Activated CD4-positive, alpha-beta memory T cell treated with anti-CD3 and anti-CD28 coated beads for 36 hours (primary cell): ENCODE data around the gene MTOR. TPM values are rescaled to one million over a fixed set of nuclear protein-coding genes. Genes with fewer than 3 reads are reported as not detected.
A peak's percentile ranks its signal among the peaks of the same experiment; 100 is the strongest.
"Not testable (repeated sequence)": the region's sequence is repeated elsewhere in the genome, so short reads cannot be mapped to it uniquely, and the experiment has no call there.

Experiments used
- CTCF ChIA-PET: fragments of 350-600 bp; sonication (Branson Sonifier 250); formaldehyde crosslinking; loops from one replicate; lab custom pipeline; 2021; ENCODE audit warnings: antibody characterized with exemption, inconsistent platforms; lab: Charles Lee
- POLR2A ChIA-PET: fragments of 350-600 bp; sonication (Branson Sonifier 250); formaldehyde crosslinking; loops from one replicate; lab custom pipeline; 2021; ENCODE audit warnings: antibody characterized with exemption; lab: Charles Lee
- DNase-seq: peaks from one replicate; pipeline ENCODE4 v3.0.0-alpha.2; 2020
- H3K27ac Mint-ChIP-seq: one replicate; pipeline ENCODE4 v1.8.0; 2021; ENCODE audit warnings: mixed read lengths
- H3K27me3 Mint-ChIP-seq: one replicate; pipeline ENCODE4 v1.8.0; 2021; ENCODE audit warnings: mixed read lengths
- H3K36me3 Mint-ChIP-seq: one replicate; pipeline ENCODE4 v1.8.0; 2021; ENCODE audit warnings: mixed read lengths
- H3K4me1 Mint-ChIP-seq: one replicate; pipeline ENCODE4 v1.8.0; 2021; ENCODE audit warnings: low read depth, mixed read lengths
- H3K4me3 Mint-ChIP-seq: one replicate; pipeline ENCODE4 v1.8.0; 2021; ENCODE audit warnings: mild to moderate bottlenecking, mixed read lengths
- H3K9me3 Mint-ChIP-seq: one replicate; pipeline ENCODE4 v1.8.0; 2021; ENCODE audit warnings: mixed read lengths
- intact Hi-C: fragments of 100-400 bp; cut with micrococcal nuclease; formaldehyde crosslinking; loops from one replicate; pipeline ENCODE4 v1.15.1; 2023
- total RNA-seq, 2 experiments: library from RNA; stranded (reverse); gene quantifications; one replicate each; pipeline ENCODE4 v1.2.3, GENCODE V29; 2021

MTOR gene
- total RNA-seq, 2 experiments from 2014 or later: 35.8 to 39.4 TPM

GRCh38 chr1:11114966-11115365 is 147.4 kb downstream of the MTOR start:
- Mint-ChIP-seq H3K27me3 (no peaks in the 10 kb centered on the region), H3K27ac (no peak overlapping the region), H3K4me1 (no peaks in the 10 kb centered on the region), H3K9me3 (no peaks in the 10 kb centered on the region), H3K36me3 (peaks cover 25% of the 10 kb centered on the region), H3K4me3 (no peak overlapping the region)
- ChIA-PET POLR2A (no interaction called here), CTCF (no interaction called here)
- intact Hi-C loops: no loop called here
- no peak for DNase-seq

GRCh38 chr1:11109047-11109760 is 153.1 kb downstream of the MTOR start:
- CTCF ChIA-PET: interaction anchor here (3.6 kb wide), 1 partner anchor 71 kb away, joined by 11 read pairs; no protein-coding TSS in a partner anchor
- intact Hi-C loops: no loop called here
- DNase-seq: no peak
- Mint-ChIP-seq H3K36me3 (peaks cover 40% of the 10 kb centered on the region), H3K27me3 (no peaks in the 10 kb centered on the region), H3K4me1 (no peaks in the 10 kb centered on the region), H3K4me3 (no peak overlapping the region), H3K27ac (no peak overlapping the region), H3K9me3 (no peaks in the 10 kb centered on the region)
- POLR2A ChIA-PET: interaction anchor here (1.2 kb wide), 1 partner anchor 10 kb away, joined by 5 read pairs; the partner anchor contains the start of gene EXOSC10

DNA sequence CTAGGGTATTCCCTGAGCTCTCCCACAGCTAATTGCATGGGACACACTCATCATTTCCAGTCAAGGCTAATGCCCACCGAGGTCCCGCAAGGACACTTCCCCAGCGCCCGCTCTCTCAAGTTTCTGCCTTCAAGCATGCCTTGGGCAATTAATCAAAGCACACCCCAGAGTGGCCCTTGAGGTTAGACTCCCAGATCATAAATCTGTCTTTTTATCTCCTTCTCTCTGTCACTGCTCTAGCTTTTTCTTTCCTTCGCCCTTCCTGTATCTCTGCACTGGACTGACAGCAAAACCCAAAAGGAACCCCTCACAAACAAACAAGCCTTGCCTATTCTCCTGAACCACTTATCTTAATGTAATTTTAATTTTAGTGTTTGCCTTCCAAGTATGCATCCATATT is 154.8 kb downstream of the MTOR start:
- CTCF ChIA-PET: interaction anchor here (0.9 to 3.6 kb wide), 2 partner anchors 70 to 134 kb away, joined by 3 to 11 read pairs; no protein-coding TSS in a partner anchor
- DNase-seq: no peak
- peaks cover 36% of the 10 kb centered on the region for H3K36me3 Mint-ChIP-seq
- H3K27me3 Mint-ChIP-seq: no peaks in the 10 kb centered on the region
- H3K9me3 Mint-ChIP-seq: no peaks in the 10 kb centered on the region
- POLR2A ChIA-PET: no interaction called here
- H3K4me3 Mint-ChIP-seq: no peak overlapping the region
- no peaks in the 10 kb centered on the region for H3K4me1 Mint-ChIP-seq
- H3K27ac Mint-ChIP-seq: no peak overlapping the region
- intact Hi-C loops: no loop called here

DNA sequence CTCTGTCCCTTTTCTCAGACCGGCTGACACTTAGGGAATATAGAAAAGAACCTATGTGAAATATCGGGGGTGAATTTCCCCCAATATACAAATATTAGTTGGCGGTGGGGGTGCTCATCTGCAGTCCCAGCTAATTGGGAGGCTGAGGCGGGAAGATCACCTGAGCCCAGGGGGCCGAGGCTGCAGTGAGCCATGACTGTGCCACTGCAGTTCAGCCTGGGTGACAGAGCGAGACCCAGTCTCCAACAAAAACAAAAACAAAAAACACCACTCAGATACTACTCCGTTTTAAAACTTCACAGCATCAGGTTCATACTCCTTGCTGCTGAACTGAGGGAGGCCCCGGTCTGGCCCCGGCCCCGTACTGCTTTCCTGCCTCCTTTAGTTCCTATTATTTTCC is 156.8 kb downstream of the MTOR start:
- Mint-ChIP-seq H3K27me3 (no peaks in the 10 kb centered on the region), H3K9me3 (no peaks in the 10 kb centered on the region), H3K36me3 (peaks cover 27% of the 10 kb centered on the region), H3K4me1 (no peaks in the 10 kb centered on the region), H3K27ac (no peak overlapping the region), H3K4me3 (no peak overlapping the region)
- no peak for DNase-seq
- ChIA-PET POLR2A (no interaction called here), CTCF (no interaction called here)
- intact Hi-C loops: no loop called here

GRCh38 chr1:11101347-11101746 is 161.0 kb downstream of the MTOR start:
- intact Hi-C loops: no loop called here
- DNase-seq: no peak
- no peak overlapping the region for H3K4me3 Mint-ChIP-seq
- H3K9me3 Mint-ChIP-seq: no peaks in the 10 kb centered on the region
- no peak overlapping the region for H3K27ac Mint-ChIP-seq
- H3K4me1 Mint-ChIP-seq: peaks cover 10% of the 10 kb centered on the region
- H3K36me3 Mint-ChIP-seq: peaks cover 8% of the 10 kb centered on the region
- POLR2A ChIA-PET: no interaction called here
- no peaks in the 10 kb centered on the region for H3K27me3 Mint-ChIP-seq
- CTCF ChIA-PET: interaction anchor here (1.7 kb wide), 1 partner anchor 63 kb away, joined by 10 read pairs; no protein-coding TSS in a partner anchor

GRCh38 chr1:11100806-11101205 is 161.5 kb downstream of the MTOR start:
- H3K9me3 Mint-ChIP-seq, H3K4me3 Mint-ChIP-seq, intact Hi-C loops, H3K27me3 Mint-ChIP-seq, DNase-seq, H3K27ac Mint-ChIP-seq: not testable (repeated sequence)
- peaks cover 10% of the 10 kb centered on the region for H3K4me1 Mint-ChIP-seq
- peaks cover 10% of the 10 kb centered on the region for H3K36me3 Mint-ChIP-seq
- ChIA-PET POLR2A (interaction anchor here (2.5 kb wide), 1 partner anchor 808 kb away, joined by 6 read pairs; no protein-coding TSS in a partner anchor), CTCF (interaction anchor here (1.7 kb wide), 1 partner anchor 63 kb away, joined by 10 read pairs; no protein-coding TSS in a partner anchor)

GRCh38 chr1:11100149-11100493 is 162.2 kb downstream of the MTOR start:
- intact Hi-C loops: no loop called here
- Mint-ChIP-seq H3K36me3 (peaks cover 8% of the 10 kb centered on the region), H3K4me3 (peak overlapping the region; percentile 96), H3K27me3 (no peaks in the 10 kb centered on the region), H3K4me1 (peaks cover 10% of the 10 kb centered on the region), H3K27ac (peak overlapping the region; percentile 89), H3K9me3 (no peaks in the 10 kb centered on the region)
- DNase-seq: no peak
- ChIA-PET CTCF (interaction anchor here (1.2 to 5.5 kb wide), 3 partner anchors 12 to 62 kb away, joined by 3 to 66 read pairs (median 7); partner anchors contain the start of gene SRM), POLR2A (interaction anchor here (0.6 to 2.5 kb wide), 3 partner anchors 12 to 808 kb away, joined by 3 to 15 read pairs (median 6); partner anchors contain the start of gene SRM)

- H3K27ac Mint-ChIP-seq: peak within 1 kb of the TSS; percentile 89
- ChIA-PET POLR2A (interaction anchor here (0.6 to 2.5 kb wide), 8 partner anchors 10 to 809 kb away, joined by 3 to 15 read pairs (median 3); partner anchors contain the start of genes SRM and TARDBP), CTCF (interaction anchor here (0.6 to 5.5 kb wide), 5 partner anchors 11 to 62 kb away, joined by 3 to 66 read pairs (median 3); partner anchors contain the start of gene SRM)
- H3K4me1 Mint-ChIP-seq: peaks cover 10% of the 10 kb centered on the region
- intact Hi-C loops: loop anchor here (1.0 to 5.0 kb wide), 4 partner anchors 39 to 87 kb away; partner anchors contain the start of genes SRM and TARDBP
- H3K36me3 Mint-ChIP-seq: peaks cover 10% of the 10 kb centered on the region
- H3K9me3 Mint-ChIP-seq: no peaks in the 10 kb centered on the region
- H3K27me3 Mint-ChIP-seq: no peaks in the 10 kb centered on the region
- H3K4me3 Mint-ChIP-seq: peak within 1 kb of the TSS; percentile 96
- DNase-seq: peak; percentile 96
These were observed 162.8 kb downstream of the MTOR start, which contains the start of gene EXOSC10 for GRCh38 chr1:11099310-11100148. EXOSC10 (minus strand) TSS chr1:11099869; CDS start chr1:11099831, 38 bp downstream.

GRCh38 chr1:11098931-11099309 is 163.4 kb downstream of the MTOR start:
- Mint-ChIP-seq H3K27ac (peak overlapping the region; percentile 89), H3K9me3 (no peaks in the 10 kb centered on the region), H3K4me3 (peak overlapping the region; percentile 96), H3K36me3 (peaks cover 10% of the 10 kb centered on the region), H3K27me3 (no peaks in the 10 kb centered on the region), H3K4me1 (peaks cover 10% of the 10 kb centered on the region)
- ChIA-PET POLR2A (interaction anchor here (0.6 to 2.5 kb wide), 9 partner anchors 10 to 810 kb away, joined by 3 to 15 read pairs (median 3); partner anchors contain the start of gene SRM), CTCF (interaction anchor here (0.8 to 5.5 kb wide), 4 partner anchors 11 to 61 kb away, joined by 3 to 66 read pairs (median 5); partner anchors contain the start of gene SRM)
- intact Hi-C loops: loop anchor here (1.0 to 5.0 kb wide), 4 partner anchors 39 to 86 kb away; partner anchors contain the start of genes SRM and TARDBP
- no peak for DNase-seq

- DNase-seq, H3K4me3 Mint-ChIP-seq, intact Hi-C loops, H3K27ac Mint-ChIP-seq, H3K4me1 Mint-ChIP-seq, POLR2A ChIA-PET, H3K9me3 Mint-ChIP-seq, H3K27me3 Mint-ChIP-seq: not testable (repeated sequence)
- H3K36me3 Mint-ChIP-seq: peaks cover 48% of the 10 kb centered on the region
- CTCF ChIA-PET: interaction anchor here (1.1 kb wide), 1 partner anchor 46 kb away, joined by 3 read pairs; no protein-coding TSS in a partner anchor
These were observed 178.6 kb downstream of the MTOR start for GRCh38 chr1:11083784-11084183.

GRCh38 chr1:11080931-11081330 is 181.4 kb downstream of the MTOR start:
- DNase-seq: no peak
- Mint-ChIP-seq H3K4me3 (no peak overlapping the region), H3K27me3 (no peaks in the 10 kb centered on the region), H3K9me3 (no peaks in the 10 kb centered on the region), H3K27ac (no peak overlapping the region), H3K36me3 (peaks cover 47% of the 10 kb centered on the region), H3K4me1 (no peaks in the 10 kb centered on the region)
- CTCF ChIA-PET: interaction anchor here (0.9 to 3.7 kb wide), 2 partner anchors 43 to 181 kb away, joined by 3 to 15 read pairs; partner anchors contain the start of gene MTOR
- intact Hi-C loops: no loop called here
- POLR2A ChIA-PET: no interaction called here
